ENCODE data around the gene VPS26C.

Gene VPS26C

GRCh38 chr21:37259426-37259825 lies 7.7 kb downstream of the VPS26C start:
- no peak overlapping the region for H3K4me3 ChIP-seq (ENCODE audit: low read length)

GRCh38 chr21:37257967-37258877 lies 8.9 kb downstream of the VPS26C start:
- Histone ChIP-seq H3K4me3 (ENCODE audit: low read length) (peak overlapping the region; percentile 73), H3K36me3 (ENCODE audit: control insufficient read depth, insufficient read depth, low read length) (no peaks in the 10 kb centered on the region), H3K9ac (ENCODE audit: low read length) (peak overlapping the region; percentile 73), H3K27me3 (ENCODE audit: control insufficient read depth, insufficient read depth, low read length) (no peaks in the 10 kb centered on the region), H3K9me3 (ENCODE audit: control insufficient read depth, low read length) (no peaks in the 10 kb centered on the region), H3K4me1 (ENCODE audit: control insufficient read depth, insufficient read depth, low read length) (peaks cover 6% of the 10 kb centered on the region)

More at GRCh38 chr21:37259426-37259825, 7.7 kb downstream of the VPS26C start:
- no peak overlapping the region for H3K9ac ChIP-seq (ENCODE audit: low read length)
- no peaks in the 10 kb centered on the region for H3K9me3 ChIP-seq (ENCODE audit: control insufficient read depth, low read length)
- H3K27me3 ChIP-seq (ENCODE audit: control insufficient read depth, insufficient read depth, low read length) = no peaks in the 10 kb centered on the region
- H3K36me3 ChIP-seq (ENCODE audit: control insufficient read depth, insufficient read depth, low read length) = no peaks in the 10 kb centered on the region
- H3K4me1 ChIP-seq (ENCODE audit: control insufficient read depth, insufficient read depth, low read length) = peaks cover 13% of the 10 kb centered on the region

DNA sequence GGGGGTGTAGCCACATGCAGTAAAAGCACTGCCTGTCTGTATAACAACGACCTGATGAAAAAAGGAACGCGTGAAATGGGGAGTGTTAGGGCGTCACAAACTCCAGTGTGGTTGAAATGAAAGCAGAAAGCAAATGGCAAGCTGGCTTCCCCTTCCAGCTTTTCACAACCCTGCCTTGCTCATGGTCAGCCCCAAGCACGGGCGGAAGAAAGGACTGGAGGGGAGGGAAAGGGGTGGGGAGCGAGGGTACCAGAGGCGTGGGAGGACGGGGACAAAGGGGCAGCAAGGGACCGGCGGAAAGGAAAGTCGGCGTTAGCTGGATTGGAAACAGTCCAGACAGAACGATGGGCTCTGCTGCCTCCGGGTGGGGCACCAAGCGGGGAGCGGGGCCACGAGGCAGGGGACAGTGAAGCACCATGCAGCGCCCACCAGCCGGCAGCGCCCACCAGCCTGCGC lies 9.6 kb downstream of the VPS26C start:
- Histone ChIP-seq H3K9ac (ENCODE audit: low read length) (peak overlapping the region; percentile 73), H3K36me3 (ENCODE audit: control insufficient read depth, insufficient read depth, low read length) (no peaks in the 10 kb centered on the region), H3K4me1 (ENCODE audit: control insufficient read depth, insufficient read depth, low read length) (peaks cover 6% of the 10 kb centered on the region), H3K4me3 (ENCODE audit: low read length) (peak overlapping the region; percentile 73), H3K9me3 (ENCODE audit: control insufficient read depth, low read length) (no peaks in the 10 kb centered on the region), H3K27me3 (ENCODE audit: control insufficient read depth, insufficient read depth, low read length) (no peaks in the 10 kb centered on the region)

- H3K27me3 ChIP-seq (ENCODE audit: control insufficient read depth, insufficient read depth, low read length) = no peaks in the 10 kb centered on the region
- H3K36me3 ChIP-seq (ENCODE audit: control insufficient read depth, insufficient read depth, low read length) = no peaks in the 10 kb centered on the region
- H3K4me1 ChIP-seq (ENCODE audit: control insufficient read depth, insufficient read depth, low read length) = peaks cover 6% of the 10 kb centered on the region
- H3K9me3 ChIP-seq (ENCODE audit: control insufficient read depth, low read length) = no peaks in the 10 kb centered on the region
- no peak overlapping the region for H3K9ac ChIP-seq (ENCODE audit: low read length)
- H3K4me3 ChIP-seq (ENCODE audit: low read length) = no peak overlapping the region
Measured at GRCh38 chr21:37253991-37254390, 13.1 kb downstream of the VPS26C start.

DNA sequence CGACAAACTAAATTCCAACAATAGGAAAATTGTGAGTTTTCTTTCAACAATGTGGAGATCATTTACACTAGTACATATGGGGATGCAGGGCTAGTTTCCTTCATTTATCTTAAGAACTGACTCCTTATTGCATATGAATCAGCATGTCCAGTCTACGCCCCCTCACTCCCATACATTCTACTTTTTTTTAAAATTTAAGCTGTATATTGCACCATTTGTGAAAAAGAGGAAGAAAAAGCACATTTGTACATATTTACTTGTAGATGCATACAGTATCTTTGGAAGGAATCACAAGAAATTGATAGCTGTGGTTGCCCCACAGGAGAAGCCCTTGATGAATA lies 15.9 kb downstream of the VPS26C start:
- Histone ChIP-seq H3K27me3 (ENCODE audit: control insufficient read depth, insufficient read depth, low read length) (no peaks in the 10 kb centered on the region), H3K9me3 (ENCODE audit: control insufficient read depth, low read length) (no peaks in the 10 kb centered on the region), H3K4me3 (ENCODE audit: low read length) (no peak overlapping the region), H3K36me3 (ENCODE audit: control insufficient read depth, insufficient read depth, low read length) (no peaks in the 10 kb centered on the region), H3K4me1 (ENCODE audit: control insufficient read depth, insufficient read depth, low read length) (no peaks in the 10 kb centered on the region), H3K9ac (ENCODE audit: low read length) (no peak overlapping the region)

GRCh38 chr21:37249112-37249904 lies 17.8 kb downstream of the VPS26C start:
- no peak overlapping the region for H3K4me3 ChIP-seq (ENCODE audit: low read length)
- no peaks in the 10 kb centered on the region for H3K4me1 ChIP-seq (ENCODE audit: control insufficient read depth, insufficient read depth, low read length)
- H3K9me3 ChIP-seq (ENCODE audit: control insufficient read depth, low read length) = no peaks in the 10 kb centered on the region
- no peak overlapping the region for H3K9ac ChIP-seq (ENCODE audit: low read length)
- H3K27me3 ChIP-seq (ENCODE audit: control insufficient read depth, insufficient read depth, low read length) = no peaks in the 10 kb centered on the region
- no peaks in the 10 kb centered on the region for H3K36me3 ChIP-seq (ENCODE audit: control insufficient read depth, insufficient read depth, low read length)

DNA sequence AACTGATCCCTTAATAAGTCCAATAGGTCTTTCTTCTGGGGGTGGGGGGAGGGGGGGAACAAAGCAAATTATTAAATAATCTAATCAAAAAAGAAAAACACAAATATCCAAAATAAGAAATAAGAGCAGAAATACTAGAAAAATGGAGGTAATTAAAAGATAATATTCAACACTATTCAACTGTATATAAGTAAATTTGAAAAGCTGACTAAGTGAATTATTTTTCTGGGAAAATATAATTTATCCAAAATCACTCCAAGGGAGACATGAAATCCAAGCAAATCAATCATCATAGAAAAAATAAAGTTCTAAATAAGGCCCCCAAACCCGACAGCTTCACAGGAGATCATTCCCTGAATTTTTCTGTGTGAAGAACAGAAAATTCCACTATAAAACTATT lies 18.8 kb downstream of the VPS26C start:
- H3K36me3 ChIP-seq (ENCODE audit: control insufficient read depth, insufficient read depth, low read length) = no peaks in the 10 kb centered on the region
- no peaks in the 10 kb centered on the region for H3K9me3 ChIP-seq (ENCODE audit: control insufficient read depth, low read length)
- no peak overlapping the region for H3K9ac ChIP-seq (ENCODE audit: low read length)
- no peaks in the 10 kb centered on the region for H3K27me3 ChIP-seq (ENCODE audit: control insufficient read depth, insufficient read depth, low read length)
- H3K4me1 ChIP-seq (ENCODE audit: control insufficient read depth, insufficient read depth, low read length) = no peaks in the 10 kb centered on the region
- no peak overlapping the region for H3K4me3 ChIP-seq (ENCODE audit: low read length)

DNA sequence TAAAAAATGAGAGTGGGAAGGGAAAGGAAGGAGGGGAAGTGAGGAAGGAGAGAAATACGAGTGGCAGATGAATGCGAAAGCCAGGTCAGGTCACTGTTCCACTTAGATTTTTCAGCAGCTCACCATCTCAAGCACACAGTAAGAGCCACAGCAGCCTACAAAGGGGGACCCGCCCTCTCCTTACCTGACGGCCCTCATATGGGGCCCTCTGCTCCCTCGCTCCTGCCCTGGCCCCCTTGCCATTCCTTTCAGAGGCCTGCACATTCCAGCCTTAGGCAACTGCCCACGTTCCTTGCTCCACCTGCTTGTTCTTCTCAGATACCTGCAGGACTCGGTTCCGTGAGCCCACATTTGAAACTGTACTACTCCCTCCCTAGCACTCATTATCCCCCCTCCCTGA lies 22.0 kb downstream of the VPS26C start:
- Histone ChIP-seq H3K27me3 (ENCODE audit: control insufficient read depth, insufficient read depth, low read length) (no peaks in the 10 kb centered on the region), H3K4me1 (ENCODE audit: control insufficient read depth, insufficient read depth, low read length) (no peaks in the 10 kb centered on the region), H3K4me3 (ENCODE audit: low read length) (no peak overlapping the region), H3K36me3 (ENCODE audit: control insufficient read depth, insufficient read depth, low read length) (peaks cover 4% of the 10 kb centered on the region), H3K9ac (ENCODE audit: low read length) (no peak overlapping the region), H3K9me3 (ENCODE audit: control insufficient read depth, low read length) (no peaks in the 10 kb centered on the region)

GRCh38 chr21:37244501-37245095 lies 22.5 kb downstream of the VPS26C start:
- H3K9me3 ChIP-seq (ENCODE audit: control insufficient read depth, low read length) = no peaks in the 10 kb centered on the region
- H3K27me3 ChIP-seq (ENCODE audit: control insufficient read depth, insufficient read depth, low read length) = no peaks in the 10 kb centered on the region
- H3K36me3 ChIP-seq (ENCODE audit: control insufficient read depth, insufficient read depth, low read length) = peaks cover 4% of the 10 kb centered on the region
- H3K4me3 ChIP-seq (ENCODE audit: low read length) = no peak overlapping the region
- H3K9ac ChIP-seq (ENCODE audit: low read length) = no peak overlapping the region
- no peaks in the 10 kb centered on the region for H3K4me1 ChIP-seq (ENCODE audit: control insufficient read depth, insufficient read depth, low read length)

DNA sequence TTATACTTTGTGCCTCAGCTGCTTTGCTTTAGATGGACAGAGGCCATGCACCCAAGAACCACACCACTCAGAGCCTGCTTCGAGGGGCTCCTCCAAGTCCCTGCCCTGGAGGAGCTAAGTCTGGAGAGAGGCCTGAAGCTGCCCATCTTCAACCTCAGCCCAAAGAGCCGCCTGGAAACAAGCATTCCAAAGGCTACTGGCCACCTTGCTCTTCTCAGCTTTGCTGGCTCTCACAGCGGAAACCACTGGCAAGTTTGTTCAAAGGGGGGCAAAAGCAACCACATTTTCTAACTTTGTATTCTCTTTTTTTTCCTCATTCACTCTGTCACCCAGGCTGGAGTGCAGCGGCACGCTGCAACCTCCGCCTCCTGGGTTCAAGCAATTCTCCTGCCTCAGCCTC lies 23.2 kb downstream of the VPS26C start:
- no peaks in the 10 kb centered on the region for H3K9me3 ChIP-seq (ENCODE audit: control insufficient read depth, low read length)
- no peak overlapping the region for H3K9ac ChIP-seq (ENCODE audit: low read length)
- H3K4me1 ChIP-seq (ENCODE audit: control insufficient read depth, insufficient read depth, low read length) = no peaks in the 10 kb centered on the region
- H3K27me3 ChIP-seq (ENCODE audit: control insufficient read depth, insufficient read depth, low read length) = no peaks in the 10 kb centered on the region
- peaks cover 4% of the 10 kb centered on the region for H3K36me3 ChIP-seq (ENCODE audit: control insufficient read depth, insufficient read depth, low read length)
- H3K4me3 ChIP-seq (ENCODE audit: low read length) = no peak overlapping the region

DNA sequence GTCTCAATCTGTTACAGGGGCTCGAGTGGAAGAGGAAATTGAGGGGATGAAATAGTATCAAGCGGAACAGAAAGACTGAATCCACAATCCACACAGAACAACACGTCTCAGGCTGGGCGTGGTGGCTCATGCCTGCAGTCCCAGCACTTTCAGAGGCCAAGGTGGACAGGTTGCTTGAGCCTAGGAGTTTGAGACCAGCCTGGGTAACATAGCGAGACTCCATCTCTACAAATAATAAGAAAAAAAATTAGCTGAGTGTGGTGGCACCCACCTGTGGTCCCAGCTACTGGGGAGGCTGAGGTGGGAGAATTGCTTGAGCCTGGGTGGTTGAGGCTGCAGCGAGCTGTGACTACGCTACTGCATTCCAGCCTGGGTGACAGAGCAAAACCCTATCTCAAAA lies 25.7 kb downstream of the VPS26C start:
- no peaks in the 10 kb centered on the region for H3K9me3 ChIP-seq (ENCODE audit: control insufficient read depth, low read length)
- H3K4me1 ChIP-seq (ENCODE audit: control insufficient read depth, insufficient read depth, low read length) = no peaks in the 10 kb centered on the region
- no peaks in the 10 kb centered on the region for H3K27me3 ChIP-seq (ENCODE audit: control insufficient read depth, insufficient read depth, low read length)
- H3K9ac ChIP-seq (ENCODE audit: low read length) = no peak overlapping the region
- peaks cover 4% of the 10 kb centered on the region for H3K36me3 ChIP-seq (ENCODE audit: control insufficient read depth, insufficient read depth, low read length)
- no peak overlapping the region for H3K4me3 ChIP-seq (ENCODE audit: low read length)

DNA sequence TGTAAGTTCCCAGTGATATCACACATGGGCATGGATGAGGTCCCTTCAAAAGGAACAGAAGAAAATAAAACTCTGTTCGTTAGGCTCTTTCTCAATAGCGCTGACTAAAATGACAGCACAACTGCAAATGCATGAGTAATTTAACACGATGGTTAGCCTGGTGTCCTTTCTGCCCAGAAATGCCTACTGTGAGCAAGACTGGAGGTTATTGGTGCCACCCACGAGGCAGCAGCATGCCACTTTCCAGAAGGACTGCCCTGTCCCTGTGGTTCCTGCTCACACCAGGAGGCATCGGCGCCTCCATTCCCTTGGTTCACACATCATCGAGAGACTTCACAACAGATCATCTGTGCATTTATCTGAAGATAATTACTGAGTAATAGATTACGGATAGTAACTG lies 26.2 kb downstream of the VPS26C start:
- H3K9me3 ChIP-seq (ENCODE audit: control insufficient read depth, low read length) = no peaks in the 10 kb centered on the region
- H3K9ac ChIP-seq (ENCODE audit: low read length) = no peak overlapping the region
- no peaks in the 10 kb centered on the region for H3K27me3 ChIP-seq (ENCODE audit: control insufficient read depth, insufficient read depth, low read length)
- no peaks in the 10 kb centered on the region for H3K4me1 ChIP-seq (ENCODE audit: control insufficient read depth, insufficient read depth, low read length)
- no peak overlapping the region for H3K4me3 ChIP-seq (ENCODE audit: low read length)
- peaks cover 4% of the 10 kb centered on the region for H3K36me3 ChIP-seq (ENCODE audit: control insufficient read depth, insufficient read depth, low read length)

Data from mucosa of stomach (tissue), 1 donor.